ENCODE data around the gene CDKN1A.

DNA sequence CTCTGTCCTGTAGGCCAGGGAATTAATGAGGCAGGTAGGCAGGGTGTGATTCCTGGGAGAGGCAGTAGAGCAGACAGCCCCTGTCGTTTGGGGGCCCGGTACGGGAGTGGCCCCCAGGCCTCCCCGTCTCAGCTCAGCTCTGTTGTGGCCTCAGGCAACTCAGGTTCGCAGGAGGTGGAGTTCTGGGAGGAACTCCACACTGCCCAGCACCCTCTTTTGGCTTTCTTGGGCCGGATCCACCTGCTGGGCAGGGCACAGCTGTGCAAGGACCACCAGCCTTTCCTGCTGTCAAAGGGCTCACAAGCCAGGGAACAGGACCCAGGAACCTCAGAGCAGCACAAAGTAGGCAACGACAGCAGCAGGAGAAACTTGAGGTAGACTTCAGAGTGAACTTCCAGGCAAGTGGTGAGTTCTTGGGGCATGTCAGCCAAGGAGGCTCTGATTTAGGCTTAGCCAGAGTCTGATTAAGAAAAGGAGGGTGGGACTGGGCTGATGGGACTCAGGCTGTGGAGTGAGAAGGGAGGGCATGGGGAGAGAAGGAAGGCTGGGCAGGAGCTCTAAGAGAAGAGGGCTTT is 56.1 kb downstream of the CDKN1A start:
- TF ChIP-seq POLR2A (IDR thresholded peaks at IDR 0.05): no peak
- TF ChIP-seq EP300 (IDR thresholded peaks at IDR 0.05): no peak
